Measurements from ENCODE around the gene LGMN. TPM values are rescaled to one million over a fixed set of nuclear protein-coding genes. Genes with fewer than 3 reads are reported as not detected.

The LGMN gene
- 15.1 and 28.0 TPM in 2 replicates for polyA plus RNA-seq

GRCh38 chr14:92748259-92749016 lies at the start of gene LGMN:
TSS of gene LGMN (minus strand) at chr14:92748627. CDS start at chr14:92732786, 15,841 bp downstream.

GRCh38 chr14:92793709-92794546 lies 45.5 kb upstream of the LGMN start, which contains the start of gene GOLGA5:
TSS of gene GOLGA5 (plus strand) at chr14:92794305. CDS start at chr14:92797438, 3,133 bp downstream.

Other genes starting within 250 kb of the LGMN start
- 0.07 TPM in 1 of 2 replicates, not detected in the other for gene RIN3, start 234.8 kb downstream of the LGMN start, polyA plus RNA-seq
- 40.6 and 42.0 TPM in 2 replicates for gene GOLGA5, start 45.7 kb upstream of the LGMN start, polyA plus RNA-seq
- 16.3 TPM in 1 of 2 replicates, not detected in the other for gene CHGA, start 174.5 kb upstream of the LGMN start, polyA plus RNA-seq

Measured in Purkinje cell (primary cell).